Endothelial cell of umbilical vein (primary cell): ENCODE data around the gene DLGAP1.

Source experiments
- EZH2 ChIP-seq: IDR thresholded peaks from 2 replicates; pipeline ENCODE4 v1.6.1; 2012; ENCODE audit warnings: borderline replicate concordance, low read depth, mild to moderate bottlenecking, moderate library complexity, low read length, inconsistent platforms; ENCODE audit not compliant: severe bottlenecking
- FOS ChIP-seq: IDR thresholded peaks from 2 replicates; pipeline ENCODE4 v1.6.1; 2011; ENCODE audit warnings: mild to moderate bottlenecking, low read length, moderate library complexity, borderline replicate concordance; ENCODE audit not compliant: insufficient read depth
- GATA2 ChIP-seq: IDR thresholded peaks from 2 replicates; pipeline ENCODE4 v1.7.0; 2011; ENCODE audit warnings: low read depth, mild to moderate bottlenecking, moderate library complexity, mixed read lengths, low read length; ENCODE audit not compliant: insufficient read length, insufficient read depth
- JUN ChIP-seq: IDR thresholded peaks from 2 replicates; pipeline ENCODE4 v1.6.1; 2011; ENCODE audit warnings: borderline replicate concordance, low read depth; ENCODE audit not compliant: insufficient read length, insufficient read depth
- MYC ChIP-seq: IDR thresholded peaks from one replicate; pipeline ENCODE4 v1.6.1; 2011; ENCODE audit warnings: mild to moderate bottlenecking, low read depth, low read length
- POLR2A ChIP-seq: IDR thresholded peaks from 2 replicates; pipeline ENCODE4 v1.6.1; 2012; ENCODE audit warnings: low read depth, mild to moderate bottlenecking, control low read depth, low read length
- POLR2AphosphoS5 ChIP-seq: IDR thresholded peaks from 2 replicates; pipeline ENCODE4 v1.6.1; 2012; ENCODE audit warnings: low read depth, mild to moderate bottlenecking, control low read depth, low read length, moderate library complexity; ENCODE audit not compliant: insufficient read depth
- TF ChIP-seq, protein P1 (sequence below), 2 donors: IDR thresholded peaks; 1 replicate in 1 of 2; 2 replicates in 1 of 2; pipeline ENCODE4 v1.5.1; 2011; ENCODE audit warnings: low read length in 2 of 2, mild to moderate bottlenecking in 2 of 2, moderate library complexity in 2 of 2, control low read depth in 1 of 2, inconsistent platforms in 1 of 2, low read depth in 1 of 2; ENCODE audit not compliant: insufficient read depth in 1 of 2; ENCODE audit errors: extremely low read depth in 1 of 2
- TF ChIP-seq, protein P2 (sequence below): IDR thresholded peaks from 2 replicates; pipeline ENCODE4 v1.6.1; 2011; ENCODE audit not compliant: insufficient read depth, insufficient read length

DNA sequence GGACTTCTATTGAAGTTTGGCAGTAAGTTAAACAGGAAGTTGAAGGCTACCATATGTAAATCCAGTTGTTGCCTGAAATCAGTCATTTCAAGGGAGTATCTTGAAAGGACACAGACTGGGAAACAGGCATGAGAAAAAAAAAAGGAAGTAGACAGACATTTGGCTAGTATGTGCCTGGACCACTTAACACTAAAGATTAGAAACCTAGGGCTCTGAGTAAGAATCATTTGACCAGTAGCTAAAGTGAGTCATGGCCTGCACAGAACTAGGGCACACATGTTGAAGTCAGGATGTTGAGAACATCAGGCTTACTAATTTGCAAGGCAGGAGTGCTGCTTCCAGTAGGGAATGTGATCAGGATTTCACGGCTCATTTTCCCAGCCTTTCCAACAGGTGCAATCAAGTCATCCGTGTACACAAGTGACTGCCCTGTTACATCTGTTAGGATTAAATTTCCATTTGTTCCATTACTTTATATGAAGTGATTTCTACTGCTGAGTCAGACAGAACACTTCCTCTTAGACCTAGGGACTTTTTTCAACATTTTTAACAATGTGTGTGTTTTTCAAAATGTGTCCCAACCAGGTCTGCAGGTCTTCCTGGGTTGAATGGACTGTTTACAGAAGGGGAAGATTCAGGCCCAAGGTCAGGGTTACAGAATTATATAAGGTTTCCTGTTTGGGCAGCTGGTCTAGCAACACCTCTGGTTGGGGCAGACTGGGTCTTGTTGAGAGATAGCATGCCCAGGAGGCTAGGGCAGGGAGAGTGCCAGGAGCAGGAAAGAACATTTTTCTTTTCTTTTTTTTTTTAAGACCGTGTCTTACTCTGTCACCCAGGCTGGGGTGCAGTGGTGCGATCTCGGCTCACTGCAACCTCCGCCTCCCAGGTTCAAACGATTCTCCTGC lies 859.5 kb downstream of the DLGAP1 start:
- TF ChIP-seq, protein P1, sequence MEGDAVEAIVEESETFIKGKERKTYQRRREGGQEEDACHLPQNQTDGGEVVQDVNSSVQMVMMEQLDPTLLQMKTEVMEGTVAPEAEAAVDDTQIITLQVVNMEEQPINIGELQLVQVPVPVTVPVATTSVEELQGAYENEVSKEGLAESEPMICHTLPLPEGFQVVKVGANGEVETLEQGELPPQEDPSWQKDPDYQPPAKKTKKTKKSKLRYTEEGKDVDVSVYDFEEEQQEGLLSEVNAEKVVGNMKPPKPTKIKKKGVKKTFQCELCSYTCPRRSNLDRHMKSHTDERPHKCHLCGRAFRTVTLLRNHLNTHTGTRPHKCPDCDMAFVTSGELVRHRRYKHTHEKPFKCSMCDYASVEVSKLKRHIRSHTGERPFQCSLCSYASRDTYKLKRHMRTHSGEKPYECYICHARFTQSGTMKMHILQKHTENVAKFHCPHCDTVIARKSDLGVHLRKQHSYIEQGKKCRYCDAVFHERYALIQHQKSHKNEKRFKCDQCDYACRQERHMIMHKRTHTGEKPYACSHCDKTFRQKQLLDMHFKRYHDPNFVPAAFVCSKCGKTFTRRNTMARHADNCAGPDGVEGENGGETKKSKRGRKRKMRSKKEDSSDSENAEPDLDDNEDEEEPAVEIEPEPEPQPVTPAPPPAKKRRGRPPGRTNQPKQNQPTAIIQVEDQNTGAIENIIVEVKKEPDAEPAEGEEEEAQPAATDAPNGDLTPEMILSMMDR (IDR thresholded peaks at IDR 0.05; ENCODE audit: extremely low read depth in 1 of 2, insufficient read depth in 1 of 2, low read depth in 1 of 2, low read length in 2 of 2) = no peak
- TF ChIP-seq EZH2 (no peak), POLR2AphosphoS5 (peak; percentile 51), POLR2A (peak; percentile 90), JUN (peak; percentile 85), GATA2 (peak; percentile 30), MYC (no peak), FOS (peak; percentile 93)
- TF ChIP-seq, protein P2, sequence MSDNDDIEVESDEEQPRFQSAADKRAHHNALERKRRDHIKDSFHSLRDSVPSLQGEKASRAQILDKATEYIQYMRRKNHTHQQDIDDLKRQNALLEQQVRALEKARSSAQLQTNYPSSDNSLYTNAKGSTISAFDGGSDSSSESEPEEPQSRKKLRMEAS = no peak
